ENCODE measurements around the gene ITGBL1.

Gene ITGBL1

GRCh38 chr13:101714195-101714594, 261.7 kb downstream of the ITGBL1 start:
- DNase-seq: no peak
- Histone ChIP-seq H3K4me1 (ENCODE audit: control insufficient read depth, low read depth, low read length) (no peaks in the 10 kb centered on the region), H3K27me3 (ENCODE audit: insufficient read depth, low read length, poor library complexity) (no peaks in the 10 kb centered on the region), H3K79me1 (ENCODE audit: low read length) (no peaks in the 10 kb centered on the region), H2BK120ac (ENCODE audit: low read depth, low read length) (no peak overlapping the region), H2AK5ac (ENCODE audit: low read length) (no peak overlapping the region), H4K5ac (ENCODE audit: low read length) (no peak overlapping the region), H4K8ac (ENCODE audit: low read depth, low read length) (no peak overlapping the region), H3K4ac (ENCODE audit: low read depth, low read length) (no peak overlapping the region), H2BK5ac (ENCODE audit: low read length) (no peak overlapping the region), H3K27ac (ENCODE audit: low read depth, low read length) (no peak overlapping the region), H3K56ac (ENCODE audit: low read length) (no peak overlapping the region), H3K18ac (ENCODE audit: low read length) (no peak overlapping the region), H3K9ac (ENCODE audit: low read length) (no peak overlapping the region), H3K36me3 (ENCODE audit: control insufficient read depth, insufficient read depth, low read length) (no peaks in the 10 kb centered on the region), H2BK15ac (replicated peaks; ENCODE audit: low read depth) (no peak overlapping the region), H3K4me3 (ENCODE audit: low read length) (no peak overlapping the region), H3K4me2 (ENCODE audit: low read length) (no peak overlapping the region), H3K79me2 (ENCODE audit: control insufficient read depth, insufficient read depth, low read length) (no peaks in the 10 kb centered on the region), H3K23ac (ENCODE audit: low read length) (no peak overlapping the region)
- no CpG with 5 or more reads among the region's 3 CpGs for WGBS (ENCODE audit: extremely low coverage, insufficient coverage, low lambda C conversion rate)

GRCh38 chr13:101717353-101717752, 264.9 kb downstream of the ITGBL1 start:
- Histone ChIP-seq H3K4me1 (ENCODE audit: control insufficient read depth, low read depth, low read length) (no peaks in the 10 kb centered on the region), H3K79me2 (ENCODE audit: control insufficient read depth, insufficient read depth, low read length) (no peaks in the 10 kb centered on the region), H3K4ac (ENCODE audit: low read depth, low read length) (no peak overlapping the region), H3K27ac (ENCODE audit: low read depth, low read length) (no peak overlapping the region), H4K5ac (ENCODE audit: low read length) (no peak overlapping the region), H2BK15ac (replicated peaks; ENCODE audit: low read depth) (no peak overlapping the region), H4K8ac (ENCODE audit: low read depth, low read length) (no peak overlapping the region), H3K27me3 (ENCODE audit: insufficient read depth, low read length, poor library complexity) (no peaks in the 10 kb centered on the region), H2BK5ac (ENCODE audit: low read length) (no peak overlapping the region), H3K23ac (ENCODE audit: low read length) (no peak overlapping the region), H3K4me3 (ENCODE audit: low read length) (no peak overlapping the region), H3K4me2 (ENCODE audit: low read length) (no peak overlapping the region), H3K36me3 (ENCODE audit: control insufficient read depth, insufficient read depth, low read length) (no peaks in the 10 kb centered on the region), H3K9ac (ENCODE audit: low read length) (no peak overlapping the region), H3K18ac (ENCODE audit: low read length) (no peak overlapping the region), H2AK5ac (ENCODE audit: low read length) (no peak overlapping the region), H2BK120ac (ENCODE audit: low read depth, low read length) (no peak overlapping the region), H3K79me1 (ENCODE audit: low read length) (no peaks in the 10 kb centered on the region), H3K56ac (ENCODE audit: low read length) (no peak overlapping the region)
- no CpG with 5 or more reads among the region's 10 CpGs for WGBS (ENCODE audit: extremely low coverage, insufficient coverage, low lambda C conversion rate)
- DNase-seq: no peak

- Histone ChIP-seq H4K5ac (ENCODE audit: low read length) (no peak overlapping the region), H3K36me3 (ENCODE audit: control insufficient read depth, insufficient read depth, low read length) (no peaks in the 10 kb centered on the region), H3K79me2 (ENCODE audit: control insufficient read depth, insufficient read depth, low read length) (no peaks in the 10 kb centered on the region), H2AK5ac (ENCODE audit: low read length) (no peak overlapping the region), H3K56ac (ENCODE audit: low read length) (no peak overlapping the region), H3K4ac (ENCODE audit: low read depth, low read length) (no peak overlapping the region), H2BK5ac (ENCODE audit: low read length) (no peak overlapping the region), H4K8ac (ENCODE audit: low read depth, low read length) (no peak overlapping the region), H3K18ac (ENCODE audit: low read length) (no peak overlapping the region), H3K4me1 (ENCODE audit: control insufficient read depth, low read depth, low read length) (no peaks in the 10 kb centered on the region), H3K27me3 (ENCODE audit: insufficient read depth, low read length, poor library complexity) (no peaks in the 10 kb centered on the region), H3K4me2 (ENCODE audit: low read length) (no peak overlapping the region), H2BK15ac (replicated peaks; ENCODE audit: low read depth) (no peak overlapping the region), H3K79me1 (ENCODE audit: low read length) (no peaks in the 10 kb centered on the region), H3K9ac (ENCODE audit: low read length) (no peak overlapping the region), H3K4me3 (ENCODE audit: low read length) (no peak overlapping the region), H3K23ac (ENCODE audit: low read length) (no peak overlapping the region), H2BK120ac (ENCODE audit: low read depth, low read length) (no peak overlapping the region), H3K27ac (ENCODE audit: low read depth, low read length) (no peak overlapping the region)
- WGBS (ENCODE audit: extremely low coverage, insufficient coverage, low lambda C conversion rate): no CpG with 5 or more reads among the region's 3 CpGs
- DNase-seq: no peak
Observed at GRCh38 chr13:101718496-101718895, 266.0 kb downstream of the ITGBL1 start.

- WGBS (ENCODE audit: extremely low coverage, insufficient coverage, low lambda C conversion rate): no CpG with 5 or more reads among the region's 2 CpGs
- Histone ChIP-seq H3K4me2 (ENCODE audit: low read length) (no peak overlapping the region), H3K18ac (ENCODE audit: low read length) (no peak overlapping the region)
Observed at GRCh38 chr13:101726681-101727080, 274.2 kb downstream of the ITGBL1 start.

GRCh38 chr13:101727118-101727517, 274.6 kb downstream of the ITGBL1 start:
- H3K4me3 ChIP-seq (ENCODE audit: low read length): no peak overlapping the region
- no peaks in the 10 kb centered on the region for H3K4me1 ChIP-seq (ENCODE audit: control insufficient read depth, low read depth, low read length)
- no peak overlapping the region for H3K4ac ChIP-seq (ENCODE audit: low read depth, low read length)
- H3K18ac ChIP-seq (ENCODE audit: low read length): no peak overlapping the region
- H2BK120ac ChIP-seq (ENCODE audit: low read depth, low read length): no peak overlapping the region
- H3K23ac ChIP-seq (ENCODE audit: low read length): no peak overlapping the region
- no peak overlapping the region for H4K8ac ChIP-seq (ENCODE audit: low read depth, low read length)
- H2AK5ac ChIP-seq (ENCODE audit: low read length): no peak overlapping the region
- H3K79me1 ChIP-seq (ENCODE audit: low read length): no peaks in the 10 kb centered on the region
- no CpG with 5 or more reads among the region's 1 CpG for WGBS (ENCODE audit: extremely low coverage, insufficient coverage, low lambda C conversion rate)
- no peak overlapping the region for H3K56ac ChIP-seq (ENCODE audit: low read length)
- no peak overlapping the region for H2BK5ac ChIP-seq (ENCODE audit: low read length)
- no peak overlapping the region for H3K4me2 ChIP-seq (ENCODE audit: low read length)
- no peak for DNase-seq
- no peak overlapping the region for H3K27ac ChIP-seq (ENCODE audit: low read depth, low read length)
- no peak overlapping the region for H2BK15ac ChIP-seq (replicated peaks; ENCODE audit: low read depth)
- no peaks in the 10 kb centered on the region for H3K79me2 ChIP-seq (ENCODE audit: control insufficient read depth, insufficient read depth, low read length)
- H3K36me3 ChIP-seq (ENCODE audit: control insufficient read depth, insufficient read depth, low read length): no peaks in the 10 kb centered on the region
- H4K5ac ChIP-seq (ENCODE audit: low read length): no peak overlapping the region
- H3K9ac ChIP-seq (ENCODE audit: low read length): no peak overlapping the region
- no peaks in the 10 kb centered on the region for H3K27me3 ChIP-seq (ENCODE audit: insufficient read depth, low read length, poor library complexity)

More at GRCh38 chr13:101726681-101727080, 274.2 kb downstream of the ITGBL1 start:
- Histone ChIP-seq H3K27ac (ENCODE audit: low read depth, low read length) (no peak overlapping the region), H3K56ac (ENCODE audit: low read length) (no peak overlapping the region), H2BK120ac (ENCODE audit: low read depth, low read length) (no peak overlapping the region), H3K4me3 (ENCODE audit: low read length) (no peak overlapping the region), H3K4ac (ENCODE audit: low read depth, low read length) (no peak overlapping the region), H3K79me1 (ENCODE audit: low read length) (no peaks in the 10 kb centered on the region), H3K9ac (ENCODE audit: low read length) (no peak overlapping the region), H3K36me3 (ENCODE audit: control insufficient read depth, insufficient read depth, low read length) (no peaks in the 10 kb centered on the region), H3K4me1 (ENCODE audit: control insufficient read depth, low read depth, low read length) (no peaks in the 10 kb centered on the region), H4K8ac (ENCODE audit: low read depth, low read length) (no peak overlapping the region), H2AK5ac (ENCODE audit: low read length) (no peak overlapping the region), H2BK5ac (ENCODE audit: low read length) (no peak overlapping the region), H2BK15ac (replicated peaks; ENCODE audit: low read depth) (no peak overlapping the region), H3K79me2 (ENCODE audit: control insufficient read depth, insufficient read depth, low read length) (no peaks in the 10 kb centered on the region), H3K27me3 (ENCODE audit: insufficient read depth, low read length, poor library complexity) (no peaks in the 10 kb centered on the region), H3K23ac (ENCODE audit: low read length) (no peak overlapping the region), H4K5ac (ENCODE audit: low read length) (no peak overlapping the region)
- no peak for DNase-seq

- Histone ChIP-seq H3K79me2 (ENCODE audit: control insufficient read depth, insufficient read depth, low read length) (no peaks in the 10 kb centered on the region), H2BK15ac (replicated peaks; ENCODE audit: low read depth) (no peak overlapping the region), H3K56ac (ENCODE audit: low read length) (no peak overlapping the region), H3K79me1 (ENCODE audit: low read length) (no peaks in the 10 kb centered on the region), H3K4ac (ENCODE audit: low read depth, low read length) (no peak overlapping the region), H3K27ac (ENCODE audit: low read depth, low read length) (no peak overlapping the region), H2BK5ac (ENCODE audit: low read length) (no peak overlapping the region), H3K4me3 (ENCODE audit: low read length) (no peak overlapping the region), H4K8ac (ENCODE audit: low read depth, low read length) (no peak overlapping the region), H3K4me2 (ENCODE audit: low read length) (no peak overlapping the region), H3K23ac (ENCODE audit: low read length) (no peak overlapping the region), H3K9ac (ENCODE audit: low read length) (no peak overlapping the region), H3K27me3 (ENCODE audit: insufficient read depth, low read length, poor library complexity) (no peaks in the 10 kb centered on the region), H4K5ac (ENCODE audit: low read length) (no peak overlapping the region), H2AK5ac (ENCODE audit: low read length) (no peak overlapping the region), H3K18ac (ENCODE audit: low read length) (no peak overlapping the region), H2BK120ac (ENCODE audit: low read depth, low read length) (no peak overlapping the region), H3K4me1 (ENCODE audit: control insufficient read depth, low read depth, low read length) (no peaks in the 10 kb centered on the region), H3K36me3 (ENCODE audit: control insufficient read depth, insufficient read depth, low read length) (no peaks in the 10 kb centered on the region)
- DNase-seq: no peak
Observed at GRCh38 chr13:101728021-101728420, 275.5 kb downstream of the ITGBL1 start.
